Measurements from ENCODE around the gene GCKR.
"Not testable (repeated sequence)": the region's sequence is repeated elsewhere in the genome, so short reads cannot be mapped to it uniquely, and the experiment has no call there.

The GCKR gene

GRCh38 chr2:27495840-27496356, 741 bp upstream of the GCKR start:
- H3K27ac Mint-ChIP-seq: no peak overlapping the region
- peaks cover 23% of the 10 kb centered on the region for H3K27me3 Mint-ChIP-seq
- H3K4me3 Mint-ChIP-seq: peak overlapping the region; percentile 80
- H3K9me3 Mint-ChIP-seq (ENCODE audit: low read depth): no peaks in the 10 kb centered on the region
- H3K4me1 Mint-ChIP-seq (ENCODE audit: low read depth): peaks cover 14% of the 10 kb centered on the region
- no peaks in the 10 kb centered on the region for H3K36me3 Mint-ChIP-seq

GRCh38 chr2:27497288-27497627, 619 bp downstream of the GCKR start:
- Mint-ChIP-seq H3K4me3 (no peak overlapping the region), H3K9me3 (ENCODE audit: low read depth) (no peaks in the 10 kb centered on the region), H3K27me3 (peaks cover 23% of the 10 kb centered on the region), H3K27ac (no peak overlapping the region), H3K4me1 (ENCODE audit: low read depth) (peaks cover 14% of the 10 kb centered on the region), H3K36me3 (no peaks in the 10 kb centered on the region)

- peaks cover 9% of the 10 kb centered on the region for H3K4me1 Mint-ChIP-seq (ENCODE audit: low read depth)
- H3K27me3 Mint-ChIP-seq: peaks cover 19% of the 10 kb centered on the region
- H3K27ac Mint-ChIP-seq: no peak overlapping the region
- H3K4me3 Mint-ChIP-seq: no peak overlapping the region
- H3K9me3 Mint-ChIP-seq (ENCODE audit: low read depth): no peaks in the 10 kb centered on the region
- no peaks in the 10 kb centered on the region for H3K36me3 Mint-ChIP-seq
Measured at GRCh38 chr2:27498975-27499374, 2.3 kb downstream of the GCKR start.

- no peaks in the 10 kb centered on the region for H3K9me3 Mint-ChIP-seq (ENCODE audit: low read depth)
- peaks cover 11% of the 10 kb centered on the region for H3K27me3 Mint-ChIP-seq
- H3K4me3 Mint-ChIP-seq: no peak overlapping the region
- H3K36me3 Mint-ChIP-seq: no peaks in the 10 kb centered on the region
- H3K4me1 Mint-ChIP-seq (ENCODE audit: low read depth): no peaks in the 10 kb centered on the region
- no peak overlapping the region for H3K27ac Mint-ChIP-seq
Measured at GRCh38 chr2:27501042-27501441, 4.4 kb downstream of the GCKR start.

GRCh38 chr2:27502142-27502541, 5.5 kb downstream of the GCKR start:
- no peak overlapping the region for H3K4me3 Mint-ChIP-seq
- H3K4me1 Mint-ChIP-seq (ENCODE audit: low read depth): no peaks in the 10 kb centered on the region
- H3K9me3 Mint-ChIP-seq (ENCODE audit: low read depth): no peaks in the 10 kb centered on the region
- H3K27ac Mint-ChIP-seq: no peak overlapping the region
- H3K27me3 Mint-ChIP-seq: peaks cover 7% of the 10 kb centered on the region
- no peaks in the 10 kb centered on the region for H3K36me3 Mint-ChIP-seq

- Mint-ChIP-seq H3K27me3 (peaks cover 1% of the 10 kb centered on the region), H3K4me1 (ENCODE audit: low read depth) (no peaks in the 10 kb centered on the region), H3K9me3 (ENCODE audit: low read depth) (no peaks in the 10 kb centered on the region), H3K36me3 (no peaks in the 10 kb centered on the region), H3K27ac (no peak overlapping the region), H3K4me3 (no peak overlapping the region)
Measured at GRCh38 chr2:27506587-27506986, 9.9 kb downstream of the GCKR start.

- H3K9me3 Mint-ChIP-seq (ENCODE audit: low read depth): no peaks in the 10 kb centered on the region
- no peaks in the 10 kb centered on the region for H3K36me3 Mint-ChIP-seq
Measured at GRCh38 chr2:27507293-27507692, 10.7 kb downstream of the GCKR start.

GRCh38 chr2:27509326-27509725, 12.7 kb downstream of the GCKR start:
- H3K9me3 Mint-ChIP-seq (ENCODE audit: low read depth): no peaks in the 10 kb centered on the region
- no peaks in the 10 kb centered on the region for H3K36me3 Mint-ChIP-seq
- no peak overlapping the region for H3K4me3 Mint-ChIP-seq
- no peaks in the 10 kb centered on the region for H3K4me1 Mint-ChIP-seq (ENCODE audit: low read depth)
- no peak overlapping the region for H3K27ac Mint-ChIP-seq
- H3K27me3 Mint-ChIP-seq: peaks cover 2% of the 10 kb centered on the region

More at GRCh38 chr2:27507293-27507692, 10.7 kb downstream of the GCKR start:
- H3K4me1 Mint-ChIP-seq (ENCODE audit: low read depth): no peaks in the 10 kb centered on the region
- peaks cover 1% of the 10 kb centered on the region for H3K27me3 Mint-ChIP-seq
- H3K4me3 Mint-ChIP-seq: no peak overlapping the region
- no peak overlapping the region for H3K27ac Mint-ChIP-seq

GRCh38 chr2:27518113-27518781, 21.6 kb downstream of the GCKR start:
- H3K27ac Mint-ChIP-seq: no peak overlapping the region
- H3K4me1 Mint-ChIP-seq (ENCODE audit: low read depth): no peaks in the 10 kb centered on the region
- H3K4me3 Mint-ChIP-seq: no peak overlapping the region
- no peaks in the 10 kb centered on the region for H3K9me3 Mint-ChIP-seq (ENCODE audit: low read depth)
- peaks cover 8% of the 10 kb centered on the region for H3K27me3 Mint-ChIP-seq
- H3K36me3 Mint-ChIP-seq: no peaks in the 10 kb centered on the region

GRCh38 chr2:27518782-27519113, 22.1 kb downstream of the GCKR start:
- H3K36me3 Mint-ChIP-seq: no peaks in the 10 kb centered on the region

GRCh38 chr2:27520316-27520715, 23.7 kb downstream of the GCKR start:
- Mint-ChIP-seq H3K9me3 (ENCODE audit: low read depth) (no peaks in the 10 kb centered on the region), H3K27me3 (peaks cover 13% of the 10 kb centered on the region), H3K4me3 (no peak overlapping the region), H3K4me1 (ENCODE audit: low read depth) (no peaks in the 10 kb centered on the region), H3K36me3 (no peaks in the 10 kb centered on the region), H3K27ac (no peak overlapping the region)

More at GRCh38 chr2:27518782-27519113, 22.1 kb downstream of the GCKR start:
- no peak overlapping the region for H3K27ac Mint-ChIP-seq
- peaks cover 10% of the 10 kb centered on the region for H3K27me3 Mint-ChIP-seq
- H3K9me3 Mint-ChIP-seq (ENCODE audit: low read depth): no peaks in the 10 kb centered on the region
- no peak overlapping the region for H3K4me3 Mint-ChIP-seq
- no peaks in the 10 kb centered on the region for H3K4me1 Mint-ChIP-seq (ENCODE audit: low read depth)

GRCh38 chr2:27522400-27522945, 25.8 kb downstream of the GCKR start:
- Mint-ChIP-seq H3K4me3 (no peak overlapping the region), H3K27me3 (peaks cover 16% of the 10 kb centered on the region), H3K36me3 (no peaks in the 10 kb centered on the region), H3K9me3 (ENCODE audit: low read depth) (no peaks in the 10 kb centered on the region), H3K4me1 (ENCODE audit: low read depth) (no peaks in the 10 kb centered on the region), H3K27ac (no peak overlapping the region)

- peaks cover 11% of the 10 kb centered on the region for H3K27me3 Mint-ChIP-seq
- no peaks in the 10 kb centered on the region for H3K9me3 Mint-ChIP-seq (ENCODE audit: low read depth)
- no peak overlapping the region for H3K27ac Mint-ChIP-seq
- no peaks in the 10 kb centered on the region for H3K36me3 Mint-ChIP-seq
- H3K4me1 Mint-ChIP-seq (ENCODE audit: low read depth): no peaks in the 10 kb centered on the region
- H3K4me3 Mint-ChIP-seq: no peak overlapping the region
Measured at GRCh38 chr2:27527182-27527581, 30.5 kb downstream of the GCKR start.

- Mint-ChIP-seq H3K9me3 (ENCODE audit: low read depth) (no peaks in the 10 kb centered on the region), H3K27ac (no peak overlapping the region), H3K36me3 (peaks cover 3% of the 10 kb centered on the region), H3K4me3 (no peak overlapping the region), H3K4me1 (ENCODE audit: low read depth) (no peaks in the 10 kb centered on the region), H3K27me3 (peaks cover 1% of the 10 kb centered on the region)
Measured at GRCh38 chr2:27531983-27532382, 35.3 kb downstream of the GCKR start.

- Mint-ChIP-seq H3K4me1 (ENCODE audit: low read depth) (no peaks in the 10 kb centered on the region), H3K27ac (no peak overlapping the region), H3K9me3 (ENCODE audit: low read depth) (no peaks in the 10 kb centered on the region), H3K27me3 (no peaks in the 10 kb centered on the region), H3K36me3 (peaks cover 3% of the 10 kb centered on the region), H3K4me3 (no peak overlapping the region)
Measured at GRCh38 chr2:27537287-27537686, 40.6 kb downstream of the GCKR start.

- not testable (repeated sequence) for H3K27ac Mint-ChIP-seq; H3K27me3 Mint-ChIP-seq; H3K9me3 Mint-ChIP-seq (ENCODE audit: low read depth); H3K36me3 Mint-ChIP-seq; H3K4me1 Mint-ChIP-seq (ENCODE audit: low read depth); H3K4me3 Mint-ChIP-seq
Measured at GRCh38 chr2:27538839-27539450, 42.3 kb downstream of the GCKR start.

Data from activated naive CD8-positive, alpha-beta T cell (primary cell).